IMR-90 (cell line): ENCODE measurements around the gene MT1X. TPM values are rescaled to one million over a fixed set of nuclear protein-coding genes. Genes with fewer than 3 reads are reported as not detected.
"Not testable (repeated sequence)": the region's sequence is repeated elsewhere in the genome, so short reads cannot be mapped to it uniquely, and the experiment has no call there.

Source experiments
- ATAC-seq: fragments of 200-7000 bp; cut with Tn5 transposase; 2 replicates; pipeline ENCODE4 v1.9.1; 2020; ENCODE audit warnings: low read depth, mild to moderate bottlenecking, moderate library complexity
- BruUV-seq: library from RNA; stranded (reverse); fragments of 400-500 nt; replicated peaks from 2 replicates; lab custom pipeline; 2021; lab: Mats Ljungman, UMichigan
- CTCF ChIA-PET: fragments of 300-600 bp; formaldehyde crosslinking; extraction: SDS; loops from one replicate; lab custom pipeline; 2021; ENCODE audit warnings: antibody characterized with exemption; lab: Yijun Ruan, JAX
- POLR2A ChIA-PET: fragments of 300-600 bp; sonication (Branson Sonifier 250); formaldehyde crosslinking; loops from one replicate; lab custom pipeline; 2022; ENCODE audit warnings: antibody characterized with exemption; ENCODE audit not compliant: unreplicated experiment; lab: Charles Lee
- DNase-seq: peaks from one replicate; pipeline ENCODE4 v3.0.0; 2013
- H2AFZ ChIP-seq: replicated peaks from 2 replicates; pipeline ENCODE3; 2013; ENCODE audit warnings: low read length, mild to moderate bottlenecking; ENCODE audit not compliant: poor library complexity
- H2AK5ac ChIP-seq: 2 replicates; pipeline ENCODE4 v1.6.1; 2013; ENCODE audit warnings: low read depth, low read length, inconsistent platforms
- H2AK9ac ChIP-seq: replicated peaks from 2 replicates; pipeline ENCODE3; 2013; ENCODE audit warnings: mild to moderate bottlenecking, low read depth, low read length, moderate library complexity; ENCODE audit not compliant: poor library complexity
- H2BK120ac ChIP-seq: 2 replicates; pipeline ENCODE4 v1.6.1; 2013; ENCODE audit warnings: low read depth, low read length, inconsistent platforms
- H2BK15ac ChIP-seq: 3 replicates; pipeline ENCODE4 v1.6.1; 2013; ENCODE audit warnings: low read depth, low read length, inconsistent platforms
- H2BK20ac ChIP-seq: 2 replicates; pipeline ENCODE4 v1.6.1; 2013; ENCODE audit warnings: low read depth, mild to moderate bottlenecking, inconsistent platforms, low read length, moderate library complexity
- H2BK5ac ChIP-seq: 2 replicates; pipeline ENCODE4 v1.6.1; 2013; ENCODE audit warnings: mild to moderate bottlenecking, low read depth, low read length, inconsistent platforms; ENCODE audit not compliant: poor library complexity, severe bottlenecking
- H3K14ac ChIP-seq: replicated peaks from 2 replicates; pipeline ENCODE4 v1.6.1; 2013; ENCODE audit warnings: low read depth, low read length, inconsistent platforms
- H3K18ac ChIP-seq: 2 replicates; pipeline ENCODE4 v1.6.1; 2013; ENCODE audit warnings: low read depth, low read length, control low read depth
- H3K23ac ChIP-seq: 2 replicates; pipeline ENCODE4 v1.6.1; 2013; ENCODE audit warnings: low read depth, low read length, inconsistent platforms
- H3K27ac ChIP-seq: 2 replicates; pipeline ENCODE4 v1.5.1; 2013; ENCODE audit warnings: mild to moderate bottlenecking, control low read depth, low read length; ENCODE audit not compliant: insufficient read depth
- H3K27me3 ChIP-seq: 2 replicates; pipeline ENCODE4 v1.6.1; 2013; ENCODE audit warnings: low read length; ENCODE audit not compliant: control insufficient read depth, insufficient read depth
- H3K36me3 ChIP-seq: 2 replicates; pipeline ENCODE4 v1.6.1; 2013; ENCODE audit warnings: low read length, mixed read lengths; ENCODE audit not compliant: control insufficient read depth, insufficient read depth
- H3K4ac ChIP-seq: 2 replicates; pipeline ENCODE4 v1.6.1; 2013; ENCODE audit warnings: low read depth, low read length, inconsistent platforms
- H3K4me1 ChIP-seq: 2 replicates; pipeline ENCODE4 v1.6.1; 2013; ENCODE audit warnings: low read length, mixed read lengths; ENCODE audit not compliant: control insufficient read depth, insufficient read depth
- H3K4me2 ChIP-seq: 2 replicates; pipeline ENCODE4 v1.6.1; 2013; ENCODE audit warnings: low read depth, mild to moderate bottlenecking, control low read depth, low read length, moderate library complexity
- H3K4me3 ChIP-seq: 2 replicates; pipeline ENCODE4 v1.5.1; 2013; ENCODE audit warnings: low read depth, mild to moderate bottlenecking, control low read depth, low read length, moderate library complexity; ENCODE audit not compliant: insufficient read depth
- H3K56ac ChIP-seq: 2 replicates; pipeline ENCODE4 v1.6.1; 2013; ENCODE audit warnings: low read length, inconsistent platforms; ENCODE audit not compliant: insufficient read depth; ENCODE audit errors: extremely low read depth
- H3K79me1 ChIP-seq, 2 experiments: 2 replicates each; pipeline ENCODE4 v1.6.1; 2013; ENCODE audit warnings: low read length in 2 of 2, inconsistent platforms in 1 of 2, low read depth in 1 of 2
- H3K9ac ChIP-seq: 2 replicates; pipeline ENCODE4 v1.6.1; 2013; ENCODE audit warnings: low read depth, low read length, control low read depth
- H3K9me1 ChIP-seq: 2 replicates; pipeline ENCODE4 v1.6.1; 2013; ENCODE audit warnings: low read length, inconsistent platforms; ENCODE audit not compliant: insufficient read depth
- H3K9me3 ChIP-seq: 2 replicates; pipeline ENCODE4 v1.6.1; 2013; ENCODE audit warnings: low read length; ENCODE audit not compliant: control insufficient read depth, insufficient read depth
- H4K20me1 ChIP-seq: 2 replicates; pipeline ENCODE4 v1.6.1; 2013; ENCODE audit warnings: low read length, inconsistent platforms; ENCODE audit not compliant: insufficient read depth
- H4K5ac ChIP-seq: 2 replicates; pipeline ENCODE4 v1.6.1; 2013; ENCODE audit warnings: mild to moderate bottlenecking, low read depth, low read length, control low read depth
- H4K8ac ChIP-seq, 2 experiments: 2 replicates each; pipeline ENCODE4 v1.6.1; 2013; ENCODE audit warnings: low read depth in 2 of 2, low read length in 2 of 2, control low read depth in 1 of 2, inconsistent platforms in 1 of 2
- H4K91ac ChIP-seq: 2 replicates; pipeline ENCODE4 v1.6.1; 2013; ENCODE audit warnings: low read depth, low read length, inconsistent platforms; ENCODE audit not compliant: insufficient read depth
- WGBS, 2 experiments: methylation state at CpG; one replicate each; pipeline versions ENCODE4 v1.1.5 to v1.1.7; 2013; ENCODE audit warnings: missing lambda C conversion rate in 2 of 2; ENCODE audit not compliant: insufficient read length in 1 of 2; ENCODE audit errors: extremely low coverage in 2 of 2; 5-methylcytosine and 5-hydroxymethylcytosine counted together
- dilution Hi-C: fragments of 300-500 bp; cut with HindIII; formaldehyde crosslinking; loops from one replicate; pipeline ENCODE4 v1.14.3; 2018; ENCODE audit warnings: low sequenced_read_pairs; ENCODE audit not compliant: unreplicated experiment
- in situ Hi-C: fragments of 300-500 bp; cut with MboI; formaldehyde crosslinking; loops from 3 replicates; pipeline ENCODE4 v1.14.3; 2019; ENCODE audit warnings: low sequenced_read_pairs, inconsistent platforms, mixed read lengths
- intact Hi-C: fragments of 100-400 bp; cut with micrococcal nuclease; formaldehyde crosslinking; loops from 2 replicates; pipeline ENCODE4 v1.10.0; 2022
- polyA plus RNA-seq, 3 experiments: library from polyadenylated mRNA; depleted of rRNA; stranded (reverse); fragments of >200 nt; gene quantifications; 2 replicates each; pipeline ENCODE4 v1.2.3, GENCODE V29; 2012; ENCODE audit warnings: low replicate concordance in 1 of 3
- total RNA-seq: library from RNA; depleted of rRNA; stranded (reverse); fragments of >200 nt; gene quantifications from 2 replicates; pipeline ENCODE4 v1.2.3, GENCODE V29; 2012

Gene MT1X
- total and polyA plus RNA-seq, 2 of the 4 experiments (the other 2 are of a cell fraction): 5.6 to 170 TPM

GRCh38 chr16:56674570-56674969 is 7.7 kb upstream of the MT1X start:
- not testable (repeated sequence) for DNase-seq, BruUV-seq, H2BK20ac ChIP-seq

More at GRCh38 chr16:56674570-56674969, 7.7 kb upstream of the MT1X start:
- H2BK120ac ChIP-seq, H4K91ac ChIP-seq, H3K14ac ChIP-seq, POLR2A ChIA-PET, dilution Hi-C loops, H2AFZ ChIP-seq, H3K4me2 ChIP-seq, H3K36me3 ChIP-seq, intact Hi-C loops, H2BK15ac ChIP-seq, H2AK9ac ChIP-seq, H3K4ac ChIP-seq, H2AK5ac ChIP-seq, H3K9me1 ChIP-seq, H3K23ac ChIP-seq, H3K27ac ChIP-seq, H3K9ac ChIP-seq, H3K4me3 ChIP-seq, H4K8ac ChIP-seq, H3K9me3 ChIP-seq, H4K5ac ChIP-seq, H4K20me1 ChIP-seq, ATAC-seq, H2BK5ac ChIP-seq, H3K79me1 ChIP-seq, H3K56ac ChIP-seq, H3K18ac ChIP-seq, in situ Hi-C loops: not testable (repeated sequence)
- Histone ChIP-seq H3K4me1 (peaks cover 13% of the 10 kb centered on the region), H3K27me3 (peaks cover 33% of the 10 kb centered on the region)
- WGBS, 2 experiments: no CpG with 5 or more reads among the region's 6 CpGs
- CTCF ChIA-PET: interaction anchor here (0.7 to 2.7 kb wide), 3 partner anchors 8 to 27 kb away, joined by 5 to 10 read pairs (median 8); partner anchors contain the start of gene MT1X
